H9 (cell line): ENCODE measurements around the gene KIAA0930. TPM values are rescaled to one million over a fixed set of nuclear protein-coding genes. Genes with fewer than 3 reads are reported as not detected.

Experiments
- DNase-seq: peaks from one replicate; pipeline ENCODE4 v3.0.0-alpha.2; 2017
- H2AFZ ChIP-seq: one replicate; pipeline ENCODE4 v1.6.1; 2013; ENCODE audit warnings: mild to moderate bottlenecking, low read length, control low read depth, moderate library complexity
- H2AK5ac ChIP-seq: 2 replicates; pipeline ENCODE4 v1.6.1; 2013; ENCODE audit warnings: low read length, control low read depth, mixed read lengths; ENCODE audit not compliant: insufficient read length
- H2BK120ac ChIP-seq: one replicate; pipeline ENCODE4 v1.6.1; 2013; ENCODE audit warnings: low read depth, mild to moderate bottlenecking, low read length, control low read depth, inconsistent platforms; ENCODE audit not compliant: poor library complexity, severe bottlenecking
- H2BK12ac ChIP-seq: 2 replicates; pipeline ENCODE4 v1.6.1; 2013; ENCODE audit warnings: low read length, control low read depth, mixed read lengths, low read depth; ENCODE audit not compliant: insufficient read length
- H2BK15ac ChIP-seq: 2 replicates; pipeline ENCODE4 v1.6.1; 2013; ENCODE audit warnings: low read depth, low read length, control low read depth
- H2BK20ac ChIP-seq: one replicate; pipeline ENCODE4 v1.6.1; 2013; ENCODE audit warnings: low read depth, mild to moderate bottlenecking, low read length, control low read depth, inconsistent platforms; ENCODE audit not compliant: poor library complexity, severe bottlenecking
- H2BK5ac ChIP-seq: 2 replicates; pipeline ENCODE4 v1.6.1; 2013; ENCODE audit warnings: low read length, control low read depth, mixed read lengths; ENCODE audit not compliant: insufficient read length
- H3K14ac ChIP-seq: 2 replicates; pipeline ENCODE4 v1.6.1; 2013; ENCODE audit warnings: low read length, control low read depth; ENCODE audit not compliant: insufficient read depth
- H3K18ac ChIP-seq: 2 replicates; pipeline ENCODE4 v1.6.1; 2013; ENCODE audit warnings: low read depth, mild to moderate bottlenecking, mixed read lengths, low read length, control low read depth; ENCODE audit not compliant: insufficient read length
- H3K23ac ChIP-seq: 2 replicates; pipeline ENCODE4 v1.6.1; 2013; ENCODE audit warnings: low read length, control low read depth, mixed read lengths, low read depth; ENCODE audit not compliant: insufficient read length
- H3K23me2 ChIP-seq: 2 replicates; pipeline ENCODE4 v1.6.1; 2013; ENCODE audit warnings: low read depth, mild to moderate bottlenecking, mixed read lengths, low read length, control low read depth; ENCODE audit not compliant: insufficient read length, poor library complexity, severe bottlenecking
- H3K27ac ChIP-seq: 2 replicates; pipeline ENCODE4 v1.5.1; 2013; ENCODE audit warnings: low read length, control low read depth, mixed read lengths, low read depth; ENCODE audit not compliant: insufficient read length
- H3K27me3 ChIP-seq: 2 replicates; pipeline ENCODE4 v1.6.1; 2013; ENCODE audit warnings: low read length, control low read depth, inconsistent platforms; ENCODE audit not compliant: insufficient read depth
- H3K4ac ChIP-seq: 2 replicates; pipeline ENCODE4 v1.6.1; 2013; ENCODE audit warnings: low read depth, mild to moderate bottlenecking, control low read depth, inconsistent platforms, low read length, moderate library complexity
- H3K4me1 ChIP-seq: 2 replicates; pipeline ENCODE4 v1.6.1; 2013; ENCODE audit warnings: low read length, control low read depth, inconsistent platforms; ENCODE audit not compliant: insufficient read depth
- H3K4me2 ChIP-seq: 2 replicates; pipeline ENCODE4 v1.6.1; 2013; ENCODE audit warnings: low read length, control low read depth, mixed read lengths; ENCODE audit not compliant: insufficient read length, insufficient read depth
- H3K56ac ChIP-seq: 2 replicates; pipeline ENCODE4 v1.6.1; 2013; ENCODE audit warnings: low read depth, mild to moderate bottlenecking, mixed read lengths, low read length, control low read depth; ENCODE audit not compliant: insufficient read length
- H3K79me1 ChIP-seq: 2 replicates; pipeline ENCODE4 v1.6.1; 2013; ENCODE audit warnings: low read depth, mild to moderate bottlenecking, moderate library complexity, low read length, control low read depth, inconsistent platforms; ENCODE audit not compliant: insufficient read depth, poor library complexity, severe bottlenecking
- H3K79me2 ChIP-seq: 2 replicates; pipeline ENCODE4 v1.6.1; 2013; ENCODE audit warnings: low read length, control low read depth, inconsistent platforms; ENCODE audit not compliant: insufficient read depth
- H3K9ac ChIP-seq: 2 replicates; pipeline ENCODE4 v1.6.1; 2013; ENCODE audit warnings: low read length, control low read depth, mixed read lengths; ENCODE audit not compliant: insufficient read length; ENCODE audit errors: extremely low read depth
- H3K9me3 ChIP-seq: one replicate; pipeline ENCODE4 v1.6.1; 2013; ENCODE audit warnings: low read depth, low read length, inconsistent platforms; ENCODE audit not compliant: control insufficient read depth
- H3T11ph ChIP-seq: one replicate; pipeline ENCODE4 v1.6.1; 2013; ENCODE audit warnings: mild to moderate bottlenecking, low read length, control low read depth, inconsistent platforms
- H4K20me1 ChIP-seq: one replicate; pipeline ENCODE4 v1.6.1; 2013; ENCODE audit not compliant: control insufficient read depth, insufficient read length, insufficient read depth
- H4K5ac ChIP-seq: 2 replicates; pipeline ENCODE4 v1.6.1; 2013; ENCODE audit warnings: low read depth, mild to moderate bottlenecking, mixed read lengths, low read length, control low read depth; ENCODE audit not compliant: insufficient read length
- H4K8ac ChIP-seq: replicated peaks from 2 replicates; pipeline ENCODE4 v1.6.1; 2013; ENCODE audit warnings: low read length, control low read depth, mixed read lengths, low read depth; ENCODE audit not compliant: insufficient read length
- H4K91ac ChIP-seq: 2 replicates; pipeline ENCODE4 v1.6.1; 2013; ENCODE audit warnings: low read depth, mild to moderate bottlenecking, moderate library complexity, mixed read lengths, low read length, control low read depth; ENCODE audit not compliant: insufficient read length
- H3K27ac Mint-ChIP-seq, 3 experiments: 2 replicates in 2 of 3; 3 replicates in 1 of 3; pipeline ENCODE4 v1.8.0; 2020 to 2021; ENCODE audit warnings: mixed read lengths in 3 of 3, mild to moderate bottlenecking in 1 of 3, moderate library complexity in 1 of 3
- H3K27me3 Mint-ChIP-seq: 2 replicates; pipeline ENCODE4 v1.8.0; 2021; ENCODE audit warnings: low read depth, mild to moderate bottlenecking, moderate library complexity, mixed read lengths
- H3K36me3 Mint-ChIP-seq, 3 experiments: 2 replicates in 2 of 3; 3 replicates in 1 of 3; pipeline ENCODE4 v1.8.0; 2020 to 2021; ENCODE audit warnings: low read depth in 3 of 3, mixed read lengths in 3 of 3; ENCODE audit not compliant: insufficient read depth in 1 of 3
- H3K4me1 Mint-ChIP-seq, 2 experiments: 2 replicates each; pipeline ENCODE4 v1.8.0; 2020; ENCODE audit warnings: mixed read lengths in 2 of 2
- H3K4me3 Mint-ChIP-seq, 2 experiments: 2 replicates in 1 of 2; 3 replicates in 1 of 2; pipeline ENCODE4 v1.8.0; 2020 to 2021; ENCODE audit warnings: mild to moderate bottlenecking in 2 of 2, mixed read lengths in 2 of 2, moderate library complexity in 1 of 2
- H3K9me3 Mint-ChIP-seq, 2 experiments: 2 replicates in 1 of 2; 3 replicates in 1 of 2; pipeline ENCODE4 v1.8.0; 2020; ENCODE audit warnings: mild to moderate bottlenecking in 2 of 2, mixed read lengths in 2 of 2, moderate library complexity in 1 of 2
- CTCF ChIP-seq: fragments of 200-600 bp; sonication (generic); conservative IDR thresholded peaks from 3 replicates; pipeline ENCODE4 v1.8.0; 2021; ENCODE audit warnings: antibody characterized with exemption, mild to moderate bottlenecking
- WGBS: extraction: QIAGEN DNeasy Blood & Tissue Kit; methylation state at CpG from one replicate; pipeline ENCODE4 v1.1.7; 2013; ENCODE audit warnings: missing lambda C conversion rate, low lambda C conversion rate, mixed read lengths; ENCODE audit not compliant: insufficient read length; ENCODE audit errors: extremely low coverage; 5-methylcytosine and 5-hydroxymethylcytosine counted together
- total RNA-seq: library from RNA; stranded (reverse); gene quantifications from 2 replicates; pipeline ENCODE4 v1.2.1, GENCODE V29; 2021

Gene KIAA0930
- total RNA-seq, 1 experiment from 2014 or later = 46.2 TPM

- Histone ChIP-seq H4K91ac (no peak within 1 kb of the TSS), H2AK5ac (no peak within 1 kb of the TSS), H3K23me2 (peaks cover 15% of the 10 kb centered on the region), H2AFZ (no peak within 1 kb of the TSS), H4K5ac (no peak within 1 kb of the TSS), H2BK120ac (no peak within 1 kb of the TSS), H3K79me1 (peaks cover 11% of the 10 kb centered on the region), H3T11ph (no peak within 1 kb of the TSS), H3K27ac (no peak within 1 kb of the TSS), H3K4me2 (peak within 1 kb of the TSS; percentile 99), H2BK20ac (no peak within 1 kb of the TSS), H3K23ac (no peak within 1 kb of the TSS), H3K4me1 (no peaks in the 10 kb centered on the region; the same call in none of the 2 replicates), H3K9ac (peak within 1 kb of the TSS; percentile 77), H4K20me1 (no peaks in the 10 kb centered on the region), H2BK15ac (no peak within 1 kb of the TSS), H3K18ac (peak within 1 kb of the TSS; percentile 86), H3K4ac (no peak within 1 kb of the TSS), H3K56ac (no peak within 1 kb of the TSS), H4K8ac (no peak within 1 kb of the TSS), H2BK5ac (no peak within 1 kb of the TSS), H3K9me3 (no peaks in the 10 kb centered on the region), H3K14ac (peak within 1 kb of the TSS; percentile 83), H3K79me2 (peaks cover 18% of the 10 kb centered on the region), H2BK12ac (no peak within 1 kb of the TSS), H3K27me3 (no peaks in the 10 kb centered on the region)
- DNase-seq = peak; percentile 96
- Mint-ChIP-seq H3K4me1 (peaks cover 25 to 40% of the 10 kb centered on the region in 2 experiments), H3K27me3 (no peaks in the 10 kb centered on the region), H3K9me3 (no peaks in the 10 kb centered on the region), H3K27ac (peak within 1 kb of the TSS; percentile 91 to 97 (median 92)), H3K4me3 (peak within 1 kb of the TSS; percentile 88 to 99), H3K36me3 (peaks cover 11 to 20% (median 18%) of the 10 kb centered on the region in 3 experiments)
- 0 out of 3 replicates have a peak, but pooled peaks have one; percentile 13 for TF ChIP-seq CTCF
- no CpG with 5 or more reads among the region's 100 CpGs for WGBS
These were observed 77.0 kb downstream of the KIAA0930 start, which contains the start of gene NUP50 for GRCh38 chr22:45163451-45164269. Gene NUP50 (plus strand): TSS chr22:45163925. CDS start chr22:45168178, 4,253 bp downstream.
